TTC549 (cell line): ENCODE data around the gene BAZ2A.
"Not testable (repeated sequence)": the region's sequence is repeated elsewhere in the genome, so short reads cannot be mapped to it uniquely, and the experiment has no call there.

Experiments used
- FAIRE-seq: peaks from 2 replicates; lab custom pipeline; 2012; peaks lifted over from hg19 to GRCh38; lab: Jason Lieb, UNC

BAZ2A gene

DNA sequence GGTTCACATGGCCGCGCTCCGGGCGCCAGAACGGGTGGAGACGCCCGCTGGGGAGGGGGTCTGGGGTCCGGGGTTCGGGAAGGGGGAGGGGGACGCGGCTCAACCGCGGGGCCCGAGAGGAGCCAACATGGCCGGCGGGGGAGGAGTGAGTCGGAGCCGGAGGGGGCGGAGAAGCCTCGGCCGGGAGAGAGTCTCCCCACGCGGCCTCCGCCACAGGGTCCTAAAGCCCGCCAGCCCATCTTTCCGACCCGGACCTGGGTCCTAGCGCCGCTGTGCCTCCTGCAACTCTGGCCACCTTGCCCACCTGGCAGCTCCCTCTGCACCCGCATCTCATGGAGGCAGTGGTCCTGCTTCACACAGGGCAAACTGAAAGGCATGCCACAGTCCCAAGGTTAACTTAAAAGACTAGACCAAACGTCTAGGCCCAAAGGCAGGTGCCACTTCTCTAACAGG, at the start of gene BAZ2A:
BAZ2A (minus strand) TSS at position 147 of the 453 bp plus-strand sequence. CDS start 12,796 bp downstream, outside the sequence.
- no peak for FAIRE-seq

GRCh38 chr12:56678852-56679251, 48.7 kb upstream of the BAZ2A start:
- no peak for FAIRE-seq

GRCh38 chr12:56677680-56678079, 47.6 kb upstream of the BAZ2A start:
- no peak for FAIRE-seq

- FAIRE-seq: no peak
These were observed 46.9 kb upstream of the BAZ2A start for GRCh38 chr12:56676851-56677580.

DNA sequence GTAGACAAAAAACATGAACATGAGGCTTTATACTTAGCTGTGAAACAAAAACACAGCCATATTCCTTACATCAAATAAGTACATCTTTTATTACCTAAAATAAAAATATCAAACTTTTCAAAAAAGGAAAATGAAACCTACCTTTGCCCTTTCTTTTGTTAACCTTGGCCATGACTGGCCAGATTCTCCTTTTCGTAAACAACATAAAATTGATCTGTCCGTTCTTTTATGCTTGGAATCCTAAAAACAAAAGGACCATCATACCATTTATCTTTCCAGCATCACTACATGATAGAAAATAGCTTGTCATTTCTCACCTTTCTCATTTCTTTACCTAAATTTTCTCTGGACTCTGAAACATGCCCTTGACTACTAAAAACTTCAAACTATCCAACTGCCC, 41.5 kb upstream of the BAZ2A start:
- FAIRE-seq: no peak

DNA sequence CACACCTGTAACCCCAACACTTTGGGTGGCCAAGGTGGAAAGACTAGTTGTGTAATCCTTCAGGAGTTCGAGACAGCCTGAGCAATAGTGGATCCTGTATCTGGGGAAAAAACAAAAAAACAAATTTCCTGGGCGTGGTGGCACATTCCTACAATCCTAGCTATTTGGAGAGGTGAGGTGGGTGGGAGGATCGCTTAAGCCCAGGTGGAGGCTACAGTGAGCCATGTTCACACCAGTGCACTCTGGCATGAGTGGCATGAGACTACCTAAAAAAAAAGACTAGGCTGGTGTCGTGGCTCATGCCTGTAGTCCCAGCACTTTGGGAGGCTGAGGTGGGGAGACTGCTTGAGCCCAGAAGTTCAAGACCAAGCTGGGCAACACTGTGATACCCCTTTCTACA, 40.7 kb upstream of the BAZ2A start:
- no peak for FAIRE-seq

DNA sequence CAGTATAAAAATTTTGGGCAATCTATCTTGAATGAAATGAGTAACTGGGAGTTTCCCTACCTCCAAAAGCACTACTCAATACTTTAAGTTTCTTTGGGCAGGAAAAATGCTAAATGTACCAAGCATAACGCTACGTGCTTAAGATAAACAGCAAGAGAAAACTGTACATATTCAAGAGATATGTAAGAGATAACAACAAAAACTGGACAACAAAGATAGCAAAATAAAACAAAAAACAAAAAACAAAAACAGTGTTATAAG, 38.0 kb upstream of the BAZ2A start:
- FAIRE-seq: no peak

GRCh38 chr12:56661979-56662638, 32.0 kb upstream of the BAZ2A start:
- FAIRE-seq: no peak

DNA sequence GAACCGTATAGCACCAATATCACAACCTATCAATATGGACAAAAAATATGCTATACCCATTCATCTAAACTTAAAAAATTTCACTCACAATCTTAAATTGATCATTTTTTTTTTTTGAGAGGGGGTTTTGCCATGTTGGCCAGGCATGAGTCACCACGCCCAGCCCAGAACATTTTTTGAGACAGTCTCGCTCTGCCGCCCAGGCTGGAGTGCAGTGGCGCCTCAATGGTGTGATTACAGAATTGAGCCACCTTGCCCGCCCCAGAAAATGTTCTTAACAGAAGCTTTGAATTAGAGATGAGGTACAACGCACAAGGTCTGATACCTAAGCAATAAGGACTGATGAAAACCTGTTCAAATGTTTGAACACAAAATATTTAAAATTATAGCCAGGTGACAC, 31.4 kb upstream of the BAZ2A start:
- no peak for FAIRE-seq

- FAIRE-seq: no peak
These were observed 28.8 kb upstream of the BAZ2A start for GRCh38 chr12:56658921-56659320.

DNA sequence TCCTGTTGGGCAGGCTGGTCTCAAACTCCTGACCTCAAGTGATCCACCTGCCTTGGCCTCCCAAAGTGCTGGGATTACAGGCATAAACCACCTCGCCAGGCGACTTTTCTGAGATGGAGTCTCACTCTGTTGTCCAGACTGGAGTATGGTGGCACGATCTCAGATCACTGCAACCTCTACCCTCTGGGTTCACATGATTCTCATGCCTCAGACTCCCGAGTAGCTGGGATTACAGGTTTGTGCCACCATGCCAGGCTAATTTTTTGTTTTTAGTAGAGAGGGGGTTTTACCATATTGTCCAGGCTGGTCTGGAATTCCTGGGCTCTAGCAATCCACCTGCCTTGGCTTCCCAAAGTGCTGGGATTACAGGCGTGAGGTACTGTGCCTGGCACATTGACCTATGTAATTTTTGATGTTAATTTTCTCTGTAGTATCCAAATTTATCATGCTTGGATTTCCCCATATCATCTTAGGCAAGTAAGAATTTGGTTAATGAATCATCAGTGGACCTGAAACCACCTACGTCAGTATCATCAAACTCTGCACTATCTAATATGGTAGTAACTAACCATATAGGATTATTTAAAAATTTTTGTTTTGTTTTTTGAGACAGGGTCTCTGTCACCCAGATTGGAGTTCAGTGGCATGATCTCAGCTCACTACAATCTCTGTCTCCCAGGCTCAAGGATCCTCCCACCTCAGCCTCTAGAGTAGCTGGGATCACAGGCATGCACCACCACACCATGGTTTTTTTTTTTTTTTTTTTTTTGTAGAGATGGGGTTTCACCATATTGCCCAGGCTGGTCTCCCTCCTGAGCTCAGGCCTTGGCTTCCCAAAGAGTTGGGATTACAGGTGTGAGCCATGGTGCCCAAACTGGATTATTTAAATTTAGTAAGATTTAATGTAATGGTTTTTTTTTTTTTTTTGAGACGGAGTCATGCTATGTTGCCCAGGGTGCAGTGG, 27.6 kb upstream of the BAZ2A start:
- FAIRE-seq: no peak

GRCh38 chr12:56653781-56654180, 23.7 kb upstream of the BAZ2A start:
- not testable (repeated sequence) for FAIRE-seq

- FAIRE-seq: not testable (repeated sequence)
These were observed 17.9 kb upstream of the BAZ2A start for GRCh38 chr12:56648023-56648422.

DNA sequence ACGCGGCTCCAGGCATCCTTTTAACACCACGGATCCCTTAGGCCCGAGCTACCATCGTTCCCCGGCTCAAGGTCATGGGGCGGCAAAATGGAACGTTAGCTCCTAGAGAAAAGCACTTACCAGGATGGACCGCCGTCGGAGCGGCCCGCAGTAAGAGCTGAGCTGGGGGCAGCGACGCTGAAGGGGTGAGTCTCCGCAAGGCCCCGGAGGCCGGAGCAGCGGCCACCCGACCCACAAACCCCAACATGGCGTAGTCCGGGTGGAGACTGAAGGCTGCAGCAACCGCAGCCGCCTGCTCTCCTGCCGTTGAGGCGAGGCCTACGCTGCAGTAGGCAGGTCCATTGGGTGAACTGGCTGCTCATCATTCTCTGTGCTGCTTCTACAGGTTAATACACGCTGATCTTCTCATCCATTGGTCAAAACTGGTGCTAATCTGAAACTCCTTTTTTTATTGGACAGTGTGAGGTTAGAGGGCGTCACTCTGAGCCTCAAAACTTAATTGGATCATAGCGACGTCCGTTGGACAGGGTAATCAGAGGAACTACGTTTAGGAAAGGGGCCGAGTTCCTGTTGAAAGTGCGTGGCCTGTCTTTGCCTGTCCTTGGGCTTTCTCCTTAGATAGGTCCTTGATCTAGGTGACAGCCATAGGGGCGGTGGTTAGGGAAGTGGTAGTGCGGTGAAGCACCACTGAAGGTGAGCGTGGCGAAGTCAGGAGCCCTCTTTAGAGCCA, 15.8 kb upstream of the BAZ2A start, which contains the start of gene ATP5F1B:
ATP5F1B (minus strand) TSS at position 268 of the 730 bp plus-strand sequence; CDS start at position 247, 21 bp downstream.
- FAIRE-seq: peak; percentile 97

- no peak for FAIRE-seq
These were observed 15.1 kb upstream of the BAZ2A start for GRCh38 chr12:56645201-56645716.

GRCh38 chr12:56644654-56645053, 14.5 kb upstream of the BAZ2A start:
- FAIRE-seq: no peak

GRCh38 chr12:56641219-56641618, 11.1 kb upstream of the BAZ2A start:
- no peak for FAIRE-seq

GRCh38 chr12:56637621-56638020, 7.5 kb upstream of the BAZ2A start:
- no peak for FAIRE-seq

DNA sequence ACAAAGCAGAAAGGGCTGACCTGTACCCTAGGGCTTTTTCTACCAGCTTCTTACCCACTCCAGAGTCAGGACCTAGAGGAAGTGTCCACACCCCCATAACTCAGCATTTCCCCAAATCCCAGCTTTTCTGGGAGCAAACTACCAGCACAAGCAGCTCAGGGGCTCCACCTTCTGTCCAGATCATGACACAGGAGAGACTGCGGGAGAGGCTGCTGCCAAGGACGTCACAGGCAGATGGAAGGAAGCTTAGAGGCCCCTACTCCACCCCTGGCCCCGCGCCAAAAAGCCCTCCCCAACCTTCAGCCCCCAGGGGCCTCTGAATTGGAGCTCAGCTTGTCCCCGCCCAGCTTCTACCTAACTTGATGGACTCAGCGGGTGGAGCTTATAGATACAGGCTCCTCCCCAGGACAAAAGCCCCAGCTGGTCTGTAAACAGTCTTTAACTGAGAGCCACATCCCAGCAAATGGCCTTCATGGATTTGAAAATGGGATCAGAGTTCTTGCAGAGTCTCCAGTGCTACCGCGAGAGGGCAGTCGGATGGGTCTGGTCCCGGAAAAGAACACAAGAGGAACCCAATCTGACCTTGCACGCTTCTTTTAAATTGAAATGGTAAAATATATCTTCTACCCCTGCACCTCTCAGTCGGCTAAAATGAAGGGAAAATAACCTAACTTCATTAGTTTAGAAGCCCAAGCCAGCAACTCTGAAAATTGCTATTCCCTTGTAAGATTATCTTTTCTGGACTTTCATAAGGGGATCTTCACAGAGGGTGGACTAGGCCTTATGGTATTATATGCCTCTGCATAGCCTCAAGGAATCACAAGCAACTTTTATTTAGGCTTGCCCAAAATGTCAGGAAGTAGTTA, 6.8 kb upstream of the BAZ2A start:
- FAIRE-seq: peak; percentile 97

DNA sequence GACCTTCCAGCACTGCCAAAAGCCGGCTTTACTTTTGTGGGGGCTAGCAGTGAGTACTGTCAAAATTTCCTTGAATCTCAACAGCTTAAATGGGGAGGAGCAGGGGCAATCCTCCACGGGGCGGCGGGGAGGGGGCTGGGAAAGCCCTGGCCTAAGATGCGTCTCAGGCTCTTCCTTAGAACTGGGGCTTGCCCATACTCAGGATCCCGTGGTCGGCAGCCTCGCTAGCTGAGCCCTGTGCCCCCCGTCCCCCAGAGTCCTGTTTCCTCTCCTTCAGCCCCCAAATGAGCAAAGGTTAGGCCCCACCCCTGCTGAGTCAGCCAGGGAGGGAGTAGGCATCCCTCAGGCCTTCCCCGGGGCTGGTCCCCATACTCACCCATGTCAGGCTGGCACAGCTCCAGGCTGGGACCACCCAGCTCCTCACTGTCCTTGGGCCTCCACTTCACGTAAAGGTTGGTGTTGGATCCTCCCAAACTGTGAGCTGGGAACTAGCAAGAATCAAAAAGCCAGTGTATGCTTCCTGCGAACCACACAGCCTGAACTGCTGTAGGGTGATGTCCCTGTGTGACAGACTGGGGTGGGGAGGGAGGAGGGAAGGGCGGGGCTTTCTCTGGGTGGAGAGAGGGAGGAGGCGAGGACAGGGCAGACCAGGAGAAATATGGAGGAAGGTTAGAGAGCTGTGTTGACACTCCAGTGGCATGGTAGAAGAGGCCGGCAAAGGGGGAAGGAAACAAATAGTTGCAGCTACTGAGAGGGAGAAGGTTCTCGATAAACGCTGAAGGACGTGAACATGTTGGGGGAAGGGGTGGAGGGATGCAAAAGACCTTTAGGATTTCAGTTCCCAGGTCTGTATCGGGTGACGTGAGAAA, 5.9 kb upstream of the BAZ2A start:
- FAIRE-seq: no peak
